ENCODE data around the gene PTPN13.
"Not testable (repeated sequence)": the region's sequence is repeated elsewhere in the genome, so short reads cannot be mapped to it uniquely, and the experiment has no call there.

PTPN13 gene

DNA sequence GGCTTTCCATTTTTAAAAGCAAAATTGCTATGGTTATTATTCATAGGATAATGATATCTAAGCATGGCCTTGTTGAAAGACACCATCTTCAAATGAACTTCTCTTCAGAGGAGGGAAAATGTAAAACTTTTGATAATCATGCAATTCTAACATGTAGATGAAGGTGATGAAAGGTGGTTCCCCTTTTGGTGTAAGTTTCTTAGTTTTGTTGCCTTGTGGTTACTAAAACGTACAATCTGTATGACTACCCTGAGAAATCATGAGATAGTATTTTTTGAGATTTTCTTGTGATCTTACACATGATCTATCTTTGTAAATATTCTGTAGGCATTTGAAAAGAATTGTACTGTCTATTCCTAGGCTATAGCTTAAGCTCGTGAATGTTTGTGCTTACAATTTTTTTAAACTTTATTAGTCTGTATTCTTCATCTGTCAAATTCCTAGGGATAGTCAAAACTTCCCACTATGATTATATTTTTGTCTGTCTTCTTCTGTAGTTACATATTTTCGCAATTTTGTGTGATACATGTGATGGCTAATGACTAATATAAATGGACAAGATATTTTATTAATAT, 47.5 kb downstream of the PTPN13 start:
- peak; percentile 22 for DNase-seq (ENCODE audit: low read depth)
- no peak overlapping the region for H3K4me3 ChIP-seq (ENCODE audit: low read depth, low read length)
- TF ChIP-seq MAX (IDR thresholded peaks at IDR 0.05; ENCODE audit: low read depth, low read length) (no peak), CTCF (IDR thresholded peaks at IDR 0.05; ENCODE audit: low read depth, low read length) (no peak), MYC (IDR thresholded peaks at IDR 0.05; ENCODE audit: low read depth, low read length) (no peak), POLR2A (IDR thresholded peaks at IDR 0.05; ENCODE audit: extremely low read depth, insufficient read length) (no peak)

GRCh38 chr4:86644892-86645291, 50.8 kb downstream of the PTPN13 start:
- TF ChIP-seq MAX (IDR thresholded peaks at IDR 0.05; ENCODE audit: low read depth, low read length), result no peak
- no peak for TF ChIP-seq MYC (IDR thresholded peaks at IDR 0.05; ENCODE audit: low read depth, low read length)
- no peak for TF ChIP-seq CTCF (IDR thresholded peaks at IDR 0.05; ENCODE audit: low read depth, low read length)
- TF ChIP-seq POLR2A (IDR thresholded peaks at IDR 0.05; ENCODE audit: extremely low read depth, insufficient read length), result no peak
- no peak overlapping the region for H3K4me3 ChIP-seq (ENCODE audit: low read depth, low read length)
- DNase-seq (ENCODE audit: low read depth), result no peak

DNA sequence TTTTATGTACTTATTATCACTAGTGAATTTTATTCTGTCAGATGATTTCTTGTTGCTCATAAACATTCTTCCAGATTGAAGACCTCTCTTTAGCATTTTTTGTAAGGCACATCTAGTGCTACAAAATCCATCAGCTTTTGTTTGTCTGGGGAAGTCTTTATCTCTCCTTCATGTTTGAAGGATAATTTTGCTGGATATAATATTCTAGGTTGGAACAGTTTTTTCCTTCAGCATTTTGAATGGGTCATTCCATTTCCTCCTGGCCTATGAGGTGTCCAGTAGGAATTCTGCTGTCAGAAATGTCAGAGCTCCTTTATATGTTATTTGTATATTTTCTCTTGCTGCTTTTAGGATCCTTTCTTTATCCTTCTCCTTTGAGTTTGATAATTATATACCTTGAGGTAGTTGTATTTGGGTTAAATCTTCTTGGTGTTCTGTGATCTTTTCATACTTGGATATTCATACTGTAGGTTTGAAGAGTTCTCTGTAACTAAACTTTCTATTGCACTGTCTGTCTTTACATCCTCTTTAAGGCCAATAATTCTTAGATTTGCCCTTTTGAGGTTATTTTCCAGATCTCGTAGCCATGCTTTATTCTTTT, 58.3 kb downstream of the PTPN13 start:
- DNase-seq (ENCODE audit: low read depth), result no peak
- H3K4me3 ChIP-seq (ENCODE audit: low read depth, low read length), result no peak overlapping the region
- TF ChIP-seq POLR2A (IDR thresholded peaks at IDR 0.05; ENCODE audit: extremely low read depth, insufficient read length) (no peak), MAX (IDR thresholded peaks at IDR 0.05; ENCODE audit: low read depth, low read length) (no peak), MYC (IDR thresholded peaks at IDR 0.05; ENCODE audit: low read depth, low read length) (no peak), CTCF (IDR thresholded peaks at IDR 0.05; ENCODE audit: low read depth, low read length) (no peak)

GRCh38 chr4:86653237-86653865, 59.2 kb downstream of the PTPN13 start:
- peak; percentile 8 for DNase-seq (ENCODE audit: low read depth)

DNA sequence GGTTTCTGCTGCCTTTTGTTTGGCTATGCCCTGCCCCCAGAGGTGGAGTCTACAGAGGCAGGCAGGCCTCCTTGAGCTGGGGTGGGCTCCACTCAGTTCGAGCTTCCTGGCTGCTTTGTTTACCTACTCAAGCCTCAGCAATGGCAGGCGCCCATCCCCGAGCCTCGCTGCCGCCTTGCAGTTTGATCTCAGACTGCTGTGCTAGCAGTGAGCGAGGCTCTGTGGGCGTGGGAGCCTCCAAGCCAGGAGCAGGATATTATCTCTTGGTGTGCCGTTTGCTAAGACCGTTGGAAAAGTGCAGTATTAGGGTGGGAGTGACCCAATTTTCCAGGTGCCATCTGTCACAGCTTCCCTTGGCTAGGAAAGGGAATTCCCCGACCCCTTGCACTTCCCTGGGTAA, 62.7 kb downstream of the PTPN13 start:
- DNase-seq (ENCODE audit: low read depth), result not testable (repeated sequence)

More at GRCh38 chr4:86653237-86653865, 59.2 kb downstream of the PTPN13 start:
- TF ChIP-seq MAX (IDR thresholded peaks at IDR 0.05; ENCODE audit: low read depth, low read length) (no peak), POLR2A (IDR thresholded peaks at IDR 0.05; ENCODE audit: extremely low read depth, insufficient read length) (no peak), CTCF (IDR thresholded peaks at IDR 0.05; ENCODE audit: low read depth, low read length) (peak; percentile 38)
- H3K4me3 ChIP-seq (ENCODE audit: low read depth, low read length), result no peak overlapping the region

GRCh38 chr4:86657382-86657781, 63.3 kb downstream of the PTPN13 start:
- TF ChIP-seq MYC (IDR thresholded peaks at IDR 0.05; ENCODE audit: low read depth, low read length), result no peak
- TF ChIP-seq CTCF (IDR thresholded peaks at IDR 0.05; ENCODE audit: low read depth, low read length), result no peak
- TF ChIP-seq MAX (IDR thresholded peaks at IDR 0.05; ENCODE audit: low read depth, low read length), result no peak
- TF ChIP-seq POLR2A (IDR thresholded peaks at IDR 0.05; ENCODE audit: extremely low read depth, insufficient read length), result no peak
- H3K4me3 ChIP-seq (ENCODE audit: low read depth, low read length), result no peak overlapping the region
- no peak for DNase-seq (ENCODE audit: low read depth)

More for the DNA sequence above, 62.7 kb downstream of the PTPN13 start:
- H3K4me3 ChIP-seq (ENCODE audit: low read depth, low read length), result not testable (repeated sequence)

Measured in NB4 (cell line).